ENCODE measurements around the gene PPP1R11. TPM values are rescaled to one million over a fixed set of nuclear protein-coding genes. Genes with fewer than 3 reads are reported as not detected.

Gene PPP1R11
- total and polyA plus RNA-seq, 9 of the 15 experiments (the other 6 are each of a cell fraction or from before 2014, with no cell fraction given): 17.8 to 94.8 (median 44.6) TPM

GRCh38 chr6:30102970-30103871 is 36.2 kb downstream of the PPP1R11 start (continued):
- TF ChIP-seq ZNF384 (IDR thresholded peaks at IDR 0.05; ENCODE audit: low read depth, low read length) (no peak), REST (IDR thresholded peaks at IDR 0.05; ENCODE audit: borderline replicate concordance) (peak; percentile 81), REST (CRISPR knock-in tag; IDR thresholded peaks at IDR 0.05; ENCODE audit: low read depth) (no peak), SNIP1 (IDR thresholded peaks at IDR 0.05; ENCODE audit: low read depth) (no peak), PHB (CRISPR knock-in tag; IDR thresholded peaks at IDR 0.05) (no peak), FOXK1 (CRISPR knock-in tag; IDR thresholded peaks at IDR 0.05; ENCODE audit: borderline replicate concordance) (no peak), ZNF785 (CRISPR knock-in tag; IDR thresholded peaks at IDR 0.05) (no peak), RBBP5 (IDR thresholded peaks at IDR 0.05; ENCODE audit: borderline replicate concordance, insufficient read depth, low read length, poor library complexity, severe bottlenecking) (no peak), CEBPB (tag; IDR thresholded peaks at IDR 0.05) (no peak), PYGO2 (tag; IDR thresholded peaks at IDR 0.05) (no peak), RBM15 (IDR thresholded peaks at IDR 0.05; ENCODE audit: insufficient read depth, low read length) (no peak), ARID2 (IDR thresholded peaks at IDR 0.05) (no peak), ZC3H11A (IDR thresholded peaks at IDR 0.05; ENCODE audit: low read depth, low read length) (no peak), ZNF644 (tag; IDR thresholded peaks at IDR 0.05; ENCODE audit: low read depth) (no peak), TOE1 (IDR thresholded peaks at IDR 0.05; ENCODE audit: borderline replicate concordance) (peak; percentile 32; the same call in 1 of the 2 replicates), TOE1 (CRISPR knock-in tag; IDR thresholded peaks at IDR 0.05; ENCODE audit: borderline replicate concordance, low read depth) (no peak), E2F8 (IDR thresholded peaks at IDR 0.05; ENCODE audit: low read depth, partially characterized antibody) (no peak)
